ENCODE measurements around the gene HYLS1. TPM values are rescaled to one million over a fixed set of nuclear protein-coding genes. Genes with fewer than 3 reads are reported as not detected.

HYLS1 gene
- total RNA-seq, 1 donor, result 5.8 TPM

DNA sequence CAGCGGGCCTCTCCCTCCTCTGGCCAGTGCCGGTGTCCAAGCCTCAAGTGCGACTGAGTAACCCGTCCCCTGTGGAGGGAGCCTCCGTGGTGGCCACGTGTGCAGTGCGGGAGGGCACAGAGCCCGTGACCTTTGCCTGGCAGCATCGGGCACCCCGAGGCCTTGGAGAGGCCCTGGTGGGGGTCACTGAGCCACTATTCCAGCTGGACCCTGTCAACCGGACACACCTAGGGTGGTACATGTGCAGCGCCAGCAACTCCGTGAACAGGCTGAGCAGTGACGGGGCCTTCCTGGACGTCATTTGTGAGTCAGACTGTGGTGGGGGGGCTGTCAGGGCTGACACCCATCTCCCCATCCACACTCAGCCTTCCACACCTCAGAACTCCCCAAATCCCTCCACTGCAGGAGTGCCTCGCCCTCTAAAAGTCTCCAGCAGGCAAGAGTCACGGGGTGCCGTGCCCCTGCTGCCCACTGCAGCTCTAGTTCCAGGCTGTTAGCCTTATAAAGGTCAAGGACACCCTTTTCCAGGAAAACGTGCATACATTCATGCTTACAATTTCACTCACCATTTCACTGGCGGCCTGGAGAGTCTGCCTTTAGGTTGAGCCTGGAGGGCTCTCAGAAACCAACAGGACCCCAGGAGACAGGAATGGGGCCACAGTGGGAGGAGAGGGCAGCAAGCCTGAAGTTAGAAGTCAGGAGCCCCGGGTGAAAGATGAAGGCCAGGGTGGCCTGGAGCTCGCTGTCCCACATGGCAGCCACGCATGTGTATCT lies 61.0 kb downstream of the HYLS1 start:
- Histone ChIP-seq H4K20me1 (ENCODE audit: insufficient read depth, low read length) (no peaks in the 10 kb centered on the region), H3K27me3 (ENCODE audit: insufficient read depth, low read length) (no peaks in the 10 kb centered on the region), H3K4me3 (ENCODE audit: insufficient read depth, low read length) (no peak overlapping the region), H3K4me2 (ENCODE audit: insufficient read depth, low read length) (no peak overlapping the region), H3K79me2 (ENCODE audit: insufficient read depth, low read length) (no peaks in the 10 kb centered on the region), H3K4me1 (ENCODE audit: insufficient read depth, low read length) (peaks cover 5% of the 10 kb centered on the region), H3K9me3 (ENCODE audit: low read depth, low read length) (no peaks in the 10 kb centered on the region), H3K36me3 (ENCODE audit: insufficient read depth, low read length) (no peaks in the 10 kb centered on the region), H2AFZ (ENCODE audit: low read length) (no peak overlapping the region), H3K27ac (ENCODE audit: low read depth, low read length) (no peak overlapping the region)
- no peak for DNase-seq (ENCODE audit: insufficient read length, low spot score, missing footprints)
- TF ChIP-seq, protein P1, sequence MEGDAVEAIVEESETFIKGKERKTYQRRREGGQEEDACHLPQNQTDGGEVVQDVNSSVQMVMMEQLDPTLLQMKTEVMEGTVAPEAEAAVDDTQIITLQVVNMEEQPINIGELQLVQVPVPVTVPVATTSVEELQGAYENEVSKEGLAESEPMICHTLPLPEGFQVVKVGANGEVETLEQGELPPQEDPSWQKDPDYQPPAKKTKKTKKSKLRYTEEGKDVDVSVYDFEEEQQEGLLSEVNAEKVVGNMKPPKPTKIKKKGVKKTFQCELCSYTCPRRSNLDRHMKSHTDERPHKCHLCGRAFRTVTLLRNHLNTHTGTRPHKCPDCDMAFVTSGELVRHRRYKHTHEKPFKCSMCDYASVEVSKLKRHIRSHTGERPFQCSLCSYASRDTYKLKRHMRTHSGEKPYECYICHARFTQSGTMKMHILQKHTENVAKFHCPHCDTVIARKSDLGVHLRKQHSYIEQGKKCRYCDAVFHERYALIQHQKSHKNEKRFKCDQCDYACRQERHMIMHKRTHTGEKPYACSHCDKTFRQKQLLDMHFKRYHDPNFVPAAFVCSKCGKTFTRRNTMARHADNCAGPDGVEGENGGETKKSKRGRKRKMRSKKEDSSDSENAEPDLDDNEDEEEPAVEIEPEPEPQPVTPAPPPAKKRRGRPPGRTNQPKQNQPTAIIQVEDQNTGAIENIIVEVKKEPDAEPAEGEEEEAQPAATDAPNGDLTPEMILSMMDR (IDR thresholded peaks at IDR 0.05; ENCODE audit: extremely low read depth, low read depth, low read length), result no peak

DNA sequence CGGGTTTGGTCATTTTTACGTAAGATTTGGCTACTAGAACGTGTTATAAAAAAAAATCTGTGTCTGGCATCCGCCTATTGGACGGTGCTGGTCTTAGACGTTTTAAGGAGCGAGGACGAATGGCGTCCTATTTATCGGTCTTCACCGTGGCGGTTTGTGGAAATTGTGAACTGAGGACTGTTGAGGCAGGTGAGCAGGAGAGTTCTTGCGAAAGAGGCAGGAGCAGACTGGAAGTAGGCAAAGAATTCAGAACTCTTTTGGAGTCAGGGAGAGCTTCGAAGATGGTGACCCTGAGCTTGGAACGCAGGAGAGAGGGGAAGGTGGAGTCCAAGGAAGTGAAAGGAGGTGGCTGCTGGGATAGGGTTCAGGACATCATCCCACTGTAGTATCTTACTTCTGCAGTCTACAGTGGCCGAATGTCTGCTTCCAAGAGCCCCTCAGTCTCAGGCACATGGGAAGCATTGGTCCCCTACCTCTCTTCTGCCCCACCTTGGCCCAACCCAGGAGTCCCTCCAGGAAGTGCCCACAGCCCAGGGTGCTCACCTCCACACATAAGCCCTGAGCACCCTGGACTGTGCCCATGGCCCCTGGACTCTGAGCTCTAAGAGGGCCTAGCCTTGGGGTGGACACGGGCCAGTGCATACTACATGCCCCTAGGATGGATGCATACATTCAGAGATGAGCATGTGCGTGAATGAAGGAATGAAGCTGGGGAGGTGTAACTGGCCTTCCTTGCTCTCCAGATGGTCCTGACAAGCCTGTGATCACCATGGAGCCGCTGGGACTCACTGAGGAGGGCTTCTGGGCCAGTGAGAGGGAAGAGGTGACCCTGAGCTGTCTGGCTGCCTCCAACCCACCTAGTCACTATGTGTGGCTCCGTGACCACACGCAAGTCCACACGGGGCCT lies 62.1 kb downstream of the HYLS1 start:
- Histone ChIP-seq H3K79me2 (ENCODE audit: insufficient read depth, low read length) (no peaks in the 10 kb centered on the region), H3K4me3 (ENCODE audit: insufficient read depth, low read length) (no peak overlapping the region), H3K4me1 (ENCODE audit: insufficient read depth, low read length) (peaks cover 5% of the 10 kb centered on the region), H2AFZ (ENCODE audit: low read length) (no peak overlapping the region), H3K36me3 (ENCODE audit: insufficient read depth, low read length) (no peaks in the 10 kb centered on the region), H3K27me3 (ENCODE audit: insufficient read depth, low read length) (no peaks in the 10 kb centered on the region), H3K4me2 (ENCODE audit: insufficient read depth, low read length) (no peak overlapping the region), H3K27ac (ENCODE audit: low read depth, low read length) (no peak overlapping the region), H4K20me1 (ENCODE audit: insufficient read depth, low read length) (no peaks in the 10 kb centered on the region), H3K9me3 (ENCODE audit: low read depth, low read length) (no peaks in the 10 kb centered on the region)
- TF ChIP-seq, protein P1 (IDR thresholded peaks at IDR 0.05; ENCODE audit: extremely low read depth, low read depth, low read length), result no peak
- peak; percentile 54 for DNase-seq (ENCODE audit: insufficient read length, low spot score, missing footprints)

GRCh38 chr11:125950178-125950490 lies 62.7 kb downstream of the HYLS1 start:
- no peaks in the 10 kb centered on the region for H4K20me1 ChIP-seq (ENCODE audit: insufficient read depth, low read length)
- no peak overlapping the region for H3K4me2 ChIP-seq (ENCODE audit: insufficient read depth, low read length)
- H2AFZ ChIP-seq (ENCODE audit: low read length), result no peak overlapping the region
- H3K79me2 ChIP-seq (ENCODE audit: insufficient read depth, low read length), result no peaks in the 10 kb centered on the region
- TF ChIP-seq, protein P1 (IDR thresholded peaks at IDR 0.05; ENCODE audit: extremely low read depth, low read depth, low read length), result no peak
- H3K36me3 ChIP-seq (ENCODE audit: insufficient read depth, low read length), result no peaks in the 10 kb centered on the region
- no peaks in the 10 kb centered on the region for H3K9me3 ChIP-seq (ENCODE audit: low read depth, low read length)
- no peak overlapping the region for H3K27ac ChIP-seq (ENCODE audit: low read depth, low read length)
- no peak overlapping the region for H3K4me3 ChIP-seq (ENCODE audit: insufficient read depth, low read length)
- H3K27me3 ChIP-seq (ENCODE audit: insufficient read depth, low read length), result no peaks in the 10 kb centered on the region
- peaks cover 5% of the 10 kb centered on the region for H3K4me1 ChIP-seq (ENCODE audit: insufficient read depth, low read length)
- no peak for DNase-seq (ENCODE audit: insufficient read length, low spot score, missing footprints)

Other genes with a start within 250 kb of the HYLS1 start
- gene ACRV1, start 206.8 kb upstream of the HYLS1 start, total RNA-seq, result not detected in 2 replicates
- gene PATE1, start 141.4 kb upstream of the HYLS1 start, total RNA-seq, result not detected in 2 replicates
- gene PATE2, start 108.8 kb upstream of the HYLS1 start, total RNA-seq, result 0.29 and 0.36 TPM in 2 replicates
- not detected in 2 replicates for gene PATE3, start 99.5 kb upstream of the HYLS1 start, total RNA-seq
- gene PATE4, start 54.4 kb upstream of the HYLS1 start, total RNA-seq, result not detected in 2 replicates
- gene PUS3, start 15.5 kb downstream of the HYLS1 start, total RNA-seq, result 13.6 and 14.1 TPM in 2 replicates
- under 0.01 TPM in 1 of 2 replicates, not detected in the other for gene DDX25, start 16.8 kb downstream of the HYLS1 start, total RNA-seq
- gene VSIG10L2, start 58.4 kb downstream of the HYLS1 start, total RNA-seq, result not detected in 2 replicates
- 12.3 and 15.3 TPM in 2 replicates for gene CDON, start 175.2 kb downstream of the HYLS1 start, total RNA-seq